ENCODE results near the gene RSRC1. TPM values are rescaled to one million over a fixed set of nuclear protein-coding genes. Genes with fewer than 3 reads are reported as not detected.

The RSRC1 gene
- total RNA-seq, 1 donor from 2014 or later = 82.1 TPM

- DNase-seq (ENCODE audit: low spot score) = no peak
Observed at GRCh38 chr3:158127250-158128219, 17.6 kb downstream of the RSRC1 start.

- no peak for DNase-seq (ENCODE audit: low spot score)
Observed at GRCh38 chr3:158128755-158129154, 18.9 kb downstream of the RSRC1 start.

- DNase-seq (ENCODE audit: low spot score) = no peak
Observed at GRCh38 chr3:158134363-158134762, 24.5 kb downstream of the RSRC1 start.

GRCh38 chr3:158140396-158140795 lies 30.5 kb downstream of the RSRC1 start:
- no peak for DNase-seq (ENCODE audit: low spot score)

- no peak for DNase-seq (ENCODE audit: low spot score)
Observed at GRCh38 chr3:158148218-158148617, 38.3 kb downstream of the RSRC1 start.

GRCh38 chr3:158152186-158152585 lies 42.3 kb downstream of the RSRC1 start:
- DNase-seq (ENCODE audit: low spot score) = no peak

- DNase-seq (ENCODE audit: low spot score) = no peak
Observed at GRCh38 chr3:158158969-158159368, 49.1 kb downstream of the RSRC1 start.

GRCh38 chr3:158159714-158160113 lies 49.8 kb downstream of the RSRC1 start:
- DNase-seq (ENCODE audit: low spot score) = no peak

- no peak for DNase-seq (ENCODE audit: low spot score)
Observed at GRCh38 chr3:158160958-158161357, 51.1 kb downstream of the RSRC1 start.

GRCh38 chr3:158165141-158165655 lies 55.3 kb downstream of the RSRC1 start:
- DNase-seq (ENCODE audit: low spot score) = no peak

- DNase-seq (ENCODE audit: low spot score) = no peak
Observed at GRCh38 chr3:158165730-158166129, 55.8 kb downstream of the RSRC1 start.

GRCh38 chr3:158166223-158166622 lies 56.3 kb downstream of the RSRC1 start:
- DNase-seq (ENCODE audit: low spot score) = no peak

GRCh38 chr3:158167737-158168557 lies 58.1 kb downstream of the RSRC1 start:
- peak; percentile 35 for DNase-seq (ENCODE audit: low spot score)

GRCh38 chr3:158169091-158169491 lies 59.2 kb downstream of the RSRC1 start:
- peak; percentile 8 for DNase-seq (ENCODE audit: low spot score)

GRCh38 chr3:158181096-158181495 lies 71.2 kb downstream of the RSRC1 start:
- no peak for DNase-seq (ENCODE audit: low spot score)

- peak; percentile 49 for DNase-seq (ENCODE audit: low spot score)
Observed at GRCh38 chr3:158185711-158186110, 75.8 kb downstream of the RSRC1 start.

GRCh38 chr3:158200955-158201354 lies 91.1 kb downstream of the RSRC1 start:
- no peak for DNase-seq (ENCODE audit: low spot score)

- DNase-seq (ENCODE audit: low spot score) = no peak
Observed at GRCh38 chr3:158205324-158205723, 95.4 kb downstream of the RSRC1 start.

GRCh38 chr3:158205994-158206393 lies 96.1 kb downstream of the RSRC1 start:
- DNase-seq (ENCODE audit: low spot score) = no peak

- no peak for DNase-seq (ENCODE audit: low spot score)
Observed at GRCh38 chr3:158210067-158210466, 100.2 kb downstream of the RSRC1 start.

GRCh38 chr3:158213461-158213860 lies 103.6 kb downstream of the RSRC1 start:
- no peak for DNase-seq (ENCODE audit: low spot score)

- peak; percentile 26 for DNase-seq (ENCODE audit: low spot score)
Observed at GRCh38 chr3:158217992-158218391, 108.1 kb downstream of the RSRC1 start.

All from umbilical cord (tissue), 2 donors.